Large intestine (tissue), 3 donors: ENCODE results near the gene PDE5A. TPM values are rescaled to one million over a fixed set of nuclear protein-coding genes. Genes with fewer than 3 reads are reported as not detected.

Experiments
- DNase-seq, 2 donors: peaks; one replicate each; pipeline versions ENCODE4 v3.0.0 to v3.0.0-alpha.2; 2013
- H3K27ac ChIP-seq: one replicate; pipeline ENCODE4 v1.5.1; 2013; ENCODE audit warnings: low read length
- H3K27me3 ChIP-seq: 2 replicates; pipeline ENCODE4 v1.6.1; 2013; ENCODE audit warnings: low read length; ENCODE audit not compliant: control insufficient read depth, insufficient read depth
- H3K36me3 ChIP-seq: 2 replicates; pipeline ENCODE4 v1.6.1; 2013; ENCODE audit warnings: low read length; ENCODE audit not compliant: control insufficient read depth, insufficient read depth
- H3K4me1 ChIP-seq: one replicate; pipeline ENCODE4 v1.6.1; 2013; ENCODE audit warnings: low read length; ENCODE audit not compliant: control insufficient read depth, insufficient read depth
- H3K4me3 ChIP-seq: one replicate; pipeline ENCODE4 v1.5.1; 2013; ENCODE audit warnings: low read length
- H3K9me3 ChIP-seq: one replicate; pipeline ENCODE4 v1.6.1; 2013; ENCODE audit warnings: mild to moderate bottlenecking, low read depth, low read length, moderate library complexity; ENCODE audit not compliant: control insufficient read depth
- WGBS: methylation state at CpG from one replicate; pipeline ENCODE4 v1.1.5; 2013; ENCODE audit warnings: low lambda C conversion rate; ENCODE audit not compliant: insufficient coverage; 5-methylcytosine and 5-hydroxymethylcytosine counted together
- polyA plus RNA-seq: library from polyadenylated mRNA; unstranded; fragments of 120-200 nt; gene quantifications from one replicate; pipeline ENCODE4 v1.2.1, GENCODE V29; 2013

PDE5A gene
- polyA plus RNA-seq, 1 donor: 25.0 TPM

- Histone ChIP-seq H3K4me1 (peaks cover 5% of the 10 kb centered on the region), H3K9me3 (no peaks in the 10 kb centered on the region), H3K4me3 (no peak overlapping the region), H3K27me3 (no peaks in the 10 kb centered on the region), H3K27ac (no peak overlapping the region), H3K36me3 (peaks cover 30% of the 10 kb centered on the region)
- DNase-seq: peak in 1 of 2 donors; percentile 62
- WGBS: 14% methylated on average over 1 of the region's 1 CpG
These were observed 124.0 kb downstream of the PDE5A start for GRCh38 chr4:119504616-119505015.

- Histone ChIP-seq H3K4me1 (peaks cover 5% of the 10 kb centered on the region), H3K4me3 (no peak overlapping the region), H3K36me3 (peaks cover 34% of the 10 kb centered on the region), H3K9me3 (no peaks in the 10 kb centered on the region), H3K27ac (no peak overlapping the region), H3K27me3 (no peaks in the 10 kb centered on the region)
- WGBS: 60% methylated on average over 1 of the region's 2 CpGs
- DNase-seq: no peak
These were observed 126.9 kb downstream of the PDE5A start for GRCh38 chr4:119501740-119502139.

GRCh38 chr4:119498527-119498926, 130.1 kb downstream of the PDE5A start:
- no peak for DNase-seq
- no peaks in the 10 kb centered on the region for H3K4me1 ChIP-seq
- no peak overlapping the region for H3K27ac ChIP-seq
- H3K4me3 ChIP-seq: no peak overlapping the region
- no peaks in the 10 kb centered on the region for H3K9me3 ChIP-seq
- no CpG with 5 or more reads among the region's 3 CpGs for WGBS
- H3K27me3 ChIP-seq: no peaks in the 10 kb centered on the region
- peaks cover 38% of the 10 kb centered on the region for H3K36me3 ChIP-seq

GRCh38 chr4:119493886-119494285, 134.7 kb downstream of the PDE5A start:
- H3K4me1 ChIP-seq: no peaks in the 10 kb centered on the region
- DNase-seq: no peak
- no peaks in the 10 kb centered on the region for H3K27me3 ChIP-seq
- no peak overlapping the region for H3K27ac ChIP-seq
- no peaks in the 10 kb centered on the region for H3K9me3 ChIP-seq
- no CpG with 5 or more reads among the region's 1 CpG for WGBS
- no peak overlapping the region for H3K4me3 ChIP-seq
- H3K36me3 ChIP-seq: peaks cover 21% of the 10 kb centered on the region

- no peak for DNase-seq
- WGBS: 100% methylated on average over 1 of the region's 1 CpG
- no peak overlapping the region for H3K4me3 ChIP-seq
- H3K27me3 ChIP-seq: no peaks in the 10 kb centered on the region
- H3K36me3 ChIP-seq: peaks cover 16% of the 10 kb centered on the region
- H3K9me3 ChIP-seq: no peaks in the 10 kb centered on the region
- H3K4me1 ChIP-seq: no peaks in the 10 kb centered on the region
- no peak overlapping the region for H3K27ac ChIP-seq
These were observed 135.2 kb downstream of the PDE5A start for GRCh38 chr4:119493419-119493818.

GRCh38 chr4:119490335-119490734, 138.3 kb downstream of the PDE5A start:
- Histone ChIP-seq H3K9me3 (peaks cover 5% of the 10 kb centered on the region), H3K27me3 (no peaks in the 10 kb centered on the region), H3K36me3 (peaks cover 8% of the 10 kb centered on the region), H3K4me3 (no peak overlapping the region), H3K4me1 (no peaks in the 10 kb centered on the region), H3K27ac (no peak overlapping the region)
- DNase-seq: no peak
- WGBS: 96% methylated on average over 2 of the region's 3 CpGs

- Histone ChIP-seq H3K27me3 (no peaks in the 10 kb centered on the region), H3K27ac (no peak overlapping the region), H3K9me3 (peaks cover 5% of the 10 kb centered on the region), H3K4me1 (no peaks in the 10 kb centered on the region), H3K36me3 (peaks cover 5% of the 10 kb centered on the region), H3K4me3 (no peak overlapping the region)
- DNase-seq: no peak
- 100% methylated on average over 2 of the region's 3 CpGs for WGBS
These were observed 139.3 kb downstream of the PDE5A start for GRCh38 chr4:119489305-119489704.

GRCh38 chr4:119480331-119480730, 148.3 kb downstream of the PDE5A start:
- WGBS: no CpG with 5 or more reads among the region's 1 CpG

GRCh38 chr4:119479835-119480234, 148.8 kb downstream of the PDE5A start:
- H3K9me3 ChIP-seq: no peaks in the 10 kb centered on the region
- peak overlapping the region; percentile 63 for H3K27ac ChIP-seq
- DNase-seq: peak in 1 of 2 donors; percentile 46
- no peaks in the 10 kb centered on the region for H3K27me3 ChIP-seq
- no peak overlapping the region for H3K4me3 ChIP-seq
- peaks cover 2% of the 10 kb centered on the region for H3K36me3 ChIP-seq
- peaks cover 10% of the 10 kb centered on the region for H3K4me1 ChIP-seq

More at GRCh38 chr4:119480331-119480730, 148.3 kb downstream of the PDE5A start:
- no peaks in the 10 kb centered on the region for H3K9me3 ChIP-seq
- H3K4me1 ChIP-seq: peaks cover 10% of the 10 kb centered on the region
- no peaks in the 10 kb centered on the region for H3K27me3 ChIP-seq
- DNase-seq: no peak
- no peak overlapping the region for H3K4me3 ChIP-seq
- peaks cover 2% of the 10 kb centered on the region for H3K36me3 ChIP-seq
- peak overlapping the region; percentile 63 for H3K27ac ChIP-seq

- Histone ChIP-seq H3K4me1 (peaks cover 10% of the 10 kb centered on the region), H3K27ac (peak overlapping the region; percentile 63), H3K36me3 (peaks cover 2% of the 10 kb centered on the region), H3K4me3 (no peak overlapping the region), H3K9me3 (no peaks in the 10 kb centered on the region), H3K27me3 (no peaks in the 10 kb centered on the region)
- WGBS: no CpG with 5 or more reads among the region's 2 CpGs
- DNase-seq: peak in 1 of 2 donors; percentile 57
These were observed 149.3 kb downstream of the PDE5A start for GRCh38 chr4:119479180-119479808.

GRCh38 chr4:119478446-119479179, 150.0 kb downstream of the PDE5A start:
- peak overlapping the region; percentile 63 for H3K27ac ChIP-seq

More at GRCh38 chr4:119478446-119479179, 150.0 kb downstream of the PDE5A start:
- no peaks in the 10 kb centered on the region for H3K27me3 ChIP-seq
- peak in 1 of 2 donors; percentile 63 for DNase-seq
- peaks cover 10% of the 10 kb centered on the region for H3K4me1 ChIP-seq
- H3K4me3 ChIP-seq: no peak overlapping the region
- H3K9me3 ChIP-seq: no peaks in the 10 kb centered on the region
- H3K36me3 ChIP-seq: peaks cover 2% of the 10 kb centered on the region
